ENCODE measurements around the gene PI4KA.

The PI4KA gene

GRCh38 chr22:20758688-20759087 lies 99.9 kb downstream of the PI4KA start:
- Histone ChIP-seq H3K9me3 (ENCODE audit: severe bottlenecking) (no peaks in the 10 kb centered on the region), H3K27ac (peak overlapping the region; percentile 79), H3K4me3 (ENCODE audit: low read depth, low read length) (no peak overlapping the region), H3K36me3 (peaks cover 44% of the 10 kb centered on the region), H3K27me3 (ENCODE audit: insufficient read depth, low read depth, severe bottlenecking) (no peaks in the 10 kb centered on the region)
- peak; percentile 54 for TF ChIP-seq CTCF (IDR thresholded peaks at IDR 0.05; ENCODE audit: low read depth, low read length)
- peak; percentile 27 for DNase-seq

GRCh38 chr22:20756846-20757245 lies 101.8 kb downstream of the PI4KA start:
- Histone ChIP-seq H3K27me3 (ENCODE audit: insufficient read depth, low read depth, severe bottlenecking) (no peaks in the 10 kb centered on the region), H3K27ac (no peak overlapping the region), H3K9me3 (ENCODE audit: severe bottlenecking) (no peaks in the 10 kb centered on the region), H3K4me3 (ENCODE audit: low read depth, low read length) (no peak overlapping the region), H3K36me3 (peaks cover 44% of the 10 kb centered on the region)
- TF ChIP-seq CTCF (IDR thresholded peaks at IDR 0.05; ENCODE audit: low read depth, low read length): no peak
- DNase-seq: no peak

GRCh38 chr22:20752873-20753272 lies 105.7 kb downstream of the PI4KA start:
- TF ChIP-seq CTCF (IDR thresholded peaks at IDR 0.05; ENCODE audit: low read depth, low read length): no peak
- Histone ChIP-seq H3K27ac (no peak overlapping the region), H3K27me3 (ENCODE audit: insufficient read depth, low read depth, severe bottlenecking) (no peaks in the 10 kb centered on the region), H3K9me3 (ENCODE audit: severe bottlenecking) (no peaks in the 10 kb centered on the region), H3K36me3 (peaks cover 65% of the 10 kb centered on the region), H3K4me3 (ENCODE audit: low read depth, low read length) (no peak overlapping the region)
- DNase-seq: no peak

GRCh38 chr22:20752104-20752741 lies 106.4 kb downstream of the PI4KA start:
- TF ChIP-seq CTCF (IDR thresholded peaks at IDR 0.05; ENCODE audit: low read depth, low read length): no peak
- no peaks in the 10 kb centered on the region for H3K27me3 ChIP-seq (ENCODE audit: insufficient read depth, low read depth, severe bottlenecking)
- H3K9me3 ChIP-seq (ENCODE audit: severe bottlenecking): no peaks in the 10 kb centered on the region

GRCh38 chr22:20751185-20751851 lies 107.3 kb downstream of the PI4KA start:
- TF ChIP-seq CTCF (IDR thresholded peaks at IDR 0.05; ENCODE audit: low read depth, low read length): 0 out of 2 replicates have a peak, but pooled peaks have one; percentile 23
- Histone ChIP-seq H3K27ac (no peak overlapping the region), H3K36me3 (peaks cover 64% of the 10 kb centered on the region), H3K9me3 (ENCODE audit: severe bottlenecking) (no peaks in the 10 kb centered on the region), H3K27me3 (ENCODE audit: insufficient read depth, low read depth, severe bottlenecking) (no peaks in the 10 kb centered on the region), H3K4me3 (ENCODE audit: low read depth, low read length) (no peak overlapping the region)
- DNase-seq: peak; percentile 21

More at GRCh38 chr22:20752104-20752741, 106.4 kb downstream of the PI4KA start:
- H3K4me3 ChIP-seq (ENCODE audit: low read depth, low read length): no peak overlapping the region
- peaks cover 63% of the 10 kb centered on the region for H3K36me3 ChIP-seq
- H3K27ac ChIP-seq: no peak overlapping the region
- DNase-seq: no peak

All from WERI-Rb-1 (cell line).